Ishikawa (cell line): ENCODE data around the gene STAT4.

Experiments
- CEBPB ChIP-seq: IDR thresholded peaks from 2 replicates; pipeline ENCODE4 v1.6.1; 2012
- EP300 ChIP-seq: IDR thresholded peaks from 2 replicates; pipeline ENCODE4 v1.6.1; 2012; ENCODE audit warnings: borderline replicate concordance
- FOXM1 ChIP-seq: IDR thresholded peaks from 2 replicates; pipeline ENCODE4 v1.6.1; 2012; ENCODE audit warnings: low read depth, borderline replicate concordance

DNA sequence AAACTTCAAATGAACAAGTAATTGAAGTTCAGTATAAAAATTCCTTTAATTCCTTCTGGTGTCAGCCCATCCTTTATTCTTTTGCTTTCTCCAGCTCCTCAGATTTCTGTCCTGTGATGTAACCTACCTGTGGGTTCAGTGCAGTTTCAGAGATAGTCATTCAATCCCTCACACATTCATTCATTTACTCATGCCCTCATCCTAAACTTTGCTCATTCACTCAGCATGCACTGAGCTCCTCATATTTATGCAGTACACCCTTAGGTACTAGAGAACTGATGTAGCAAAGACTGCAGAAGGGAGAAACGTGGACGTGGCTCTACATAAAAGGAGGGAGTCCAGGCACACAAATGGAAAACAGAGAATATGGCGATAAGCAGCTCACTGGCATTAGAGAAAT lies 91.5 kb downstream of the STAT4 start:
- TF ChIP-seq CEBPB (no peak), EP300 (no peak), FOXM1 (no peak)
